Astrocyte (in vitro differentiated cells and primary cell): ENCODE data around the gene KCNB1. TPM values are rescaled to one million over a fixed set of nuclear protein-coding genes. Genes with fewer than 3 reads are reported as not detected.

ENCODE experiments used
- DNase-seq: peaks from one replicate; pipeline ENCODE4 v3.0.0-alpha.2; 2010; ENCODE audit warnings: low read depth
- FAIRE-seq: peaks from 2 replicates; lab custom pipeline; 2011; peaks lifted over from hg19 to GRCh38; lab: Jason Lieb, UNC
- H2AFZ ChIP-seq: 2 replicates; pipeline ENCODE4 v1.6.0; 2012; ENCODE audit warnings: low read depth, low read length, inconsistent platforms
- H3K27ac ChIP-seq: 2 replicates; pipeline ENCODE4 v1.5.1; 2011; ENCODE audit warnings: low read depth, low read length, inconsistent platforms
- H3K27me3 ChIP-seq: 2 replicates; pipeline ENCODE4 v1.6.0; 2011; ENCODE audit warnings: low read length, inconsistent platforms; ENCODE audit not compliant: insufficient read depth
- H3K36me3 ChIP-seq: 2 replicates; pipeline ENCODE4 v1.5.1; 2011; ENCODE audit warnings: low read length, inconsistent platforms; ENCODE audit not compliant: insufficient read depth
- H3K4me1 ChIP-seq: 2 replicates; pipeline ENCODE4 v1.5.1; 2011; ENCODE audit warnings: low read length, inconsistent platforms; ENCODE audit not compliant: insufficient read depth
- H3K4me2 ChIP-seq: 2 replicates; pipeline ENCODE4 v1.6.0; 2012; ENCODE audit warnings: low read length, inconsistent platforms
- H3K4me3 ChIP-seq: 2 replicates; pipeline ENCODE4 v1.5.1; 2011; ENCODE audit warnings: low read depth, mild to moderate bottlenecking, low read length, inconsistent platforms; ENCODE audit not compliant: insufficient read depth
- H3K79me2 ChIP-seq: 2 replicates; pipeline ENCODE4 v1.6.0; 2012; ENCODE audit warnings: mild to moderate bottlenecking, low read length, inconsistent platforms; ENCODE audit not compliant: insufficient read depth
- H3K9ac ChIP-seq: 2 replicates; pipeline ENCODE4 v1.6.0; 2012; ENCODE audit warnings: mild to moderate bottlenecking, low read length, inconsistent platforms
- H3K9me3 ChIP-seq: 2 replicates; pipeline ENCODE4 v1.5.1; 2012; ENCODE audit warnings: low read depth, mild to moderate bottlenecking, low read length, inconsistent platforms; ENCODE audit not compliant: insufficient read depth
- H4K20me1 ChIP-seq: 2 replicates; pipeline ENCODE4 v1.6.0; 2012; ENCODE audit warnings: low read length, inconsistent platforms; ENCODE audit not compliant: insufficient read depth
- H3K27ac Mint-ChIP-seq: one replicate; pipeline ENCODE4 v1.8.0; 2021; ENCODE audit warnings: mild to moderate bottlenecking, mixed read lengths; ENCODE audit not compliant: unreplicated experiment
- H3K27me3 Mint-ChIP-seq: one replicate; pipeline ENCODE4 v1.8.0; 2021; ENCODE audit warnings: low read depth, mixed read lengths; ENCODE audit not compliant: unreplicated experiment
- H3K36me3 Mint-ChIP-seq: one replicate; pipeline ENCODE4 v1.8.0; 2021; ENCODE audit warnings: low read depth, mixed read lengths; ENCODE audit not compliant: unreplicated experiment
- H3K4me1 Mint-ChIP-seq: one replicate; pipeline ENCODE4 v1.8.0; 2021; ENCODE audit warnings: low read depth, mixed read lengths; ENCODE audit not compliant: unreplicated experiment
- H3K4me3 Mint-ChIP-seq: one replicate; pipeline ENCODE4 v1.8.0; 2021; ENCODE audit warnings: mild to moderate bottlenecking, moderate library complexity, mixed read lengths; ENCODE audit not compliant: unreplicated experiment
- H3K9me3 Mint-ChIP-seq: one replicate; pipeline ENCODE4 v1.8.0; 2021; ENCODE audit warnings: mild to moderate bottlenecking, mixed read lengths; ENCODE audit not compliant: unreplicated experiment
- EZH2 ChIP-seq: IDR thresholded peaks from 2 replicates; pipeline ENCODE4 v1.6.1; 2012; ENCODE audit warnings: mild to moderate bottlenecking, low read length, inconsistent platforms; ENCODE audit not compliant: insufficient read depth
- total RNA-seq: library from RNA; stranded (reverse); gene quantifications from 2 replicates; pipeline ENCODE4 v1.2.1, GENCODE V29; 2021
- TF ChIP-seq, protein P1 (sequence below): IDR thresholded peaks from 2 replicates; pipeline ENCODE4 v1.5.1; 2011; ENCODE audit warnings: low read depth, mild to moderate bottlenecking, inconsistent platforms, low read length, moderate library complexity; ENCODE audit not compliant: insufficient read depth

Gene KCNB1
- total RNA-seq, 1 donor from 2014 or later: 0.48 TPM

DNA sequence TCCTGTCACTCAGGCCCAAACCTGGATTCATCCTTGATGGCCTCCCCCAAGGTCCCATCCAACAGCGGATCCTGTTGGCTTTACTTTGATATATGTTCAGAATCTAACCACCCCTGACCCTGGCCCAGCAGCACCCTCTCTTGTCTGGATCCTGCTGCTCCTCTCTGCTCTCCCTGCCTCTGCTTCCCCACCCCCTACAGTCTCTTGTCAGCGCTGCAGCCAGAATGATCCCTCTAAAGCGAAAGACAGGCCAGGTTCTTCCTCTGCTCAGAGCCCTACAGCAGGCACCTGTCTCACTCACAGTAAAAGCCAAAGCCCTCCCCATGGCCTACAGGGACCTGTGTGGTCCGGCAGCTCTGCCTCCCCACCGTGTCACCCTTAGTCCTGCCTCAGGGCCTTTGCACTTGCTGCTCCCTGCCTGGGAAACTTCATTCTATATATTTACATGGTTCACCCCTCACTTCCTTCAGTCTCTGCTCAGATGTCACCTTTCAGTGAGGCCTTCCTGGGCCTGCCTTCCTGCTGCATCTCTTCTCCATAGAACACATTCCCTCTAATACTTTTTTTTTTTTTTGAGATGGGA, 37.4 kb upstream of the KCNB1 start:
- Histone ChIP-seq H3K36me3 (no peaks in the 10 kb centered on the region), H3K4me3 (no peak overlapping the region), H2AFZ (no peak overlapping the region), H3K27me3 (no peaks in the 10 kb centered on the region), H3K4me1 (no peaks in the 10 kb centered on the region), H3K27ac (no peak overlapping the region), H3K9me3 (no peaks in the 10 kb centered on the region), H4K20me1 (no peaks in the 10 kb centered on the region), H3K4me2 (no peak overlapping the region), H3K9ac (no peak overlapping the region), H3K79me2 (no peaks in the 10 kb centered on the region)
- Mint-ChIP-seq H3K27ac (no peak overlapping the region), H3K36me3 (peaks cover 8% of the 10 kb centered on the region), H3K4me1 (no peaks in the 10 kb centered on the region), H3K9me3 (peaks cover 3% of the 10 kb centered on the region), H3K4me3 (no peak overlapping the region), H3K27me3 (peaks cover 24% of the 10 kb centered on the region)
- TF ChIP-seq EZH2: no peak
- TF ChIP-seq, protein P1, sequence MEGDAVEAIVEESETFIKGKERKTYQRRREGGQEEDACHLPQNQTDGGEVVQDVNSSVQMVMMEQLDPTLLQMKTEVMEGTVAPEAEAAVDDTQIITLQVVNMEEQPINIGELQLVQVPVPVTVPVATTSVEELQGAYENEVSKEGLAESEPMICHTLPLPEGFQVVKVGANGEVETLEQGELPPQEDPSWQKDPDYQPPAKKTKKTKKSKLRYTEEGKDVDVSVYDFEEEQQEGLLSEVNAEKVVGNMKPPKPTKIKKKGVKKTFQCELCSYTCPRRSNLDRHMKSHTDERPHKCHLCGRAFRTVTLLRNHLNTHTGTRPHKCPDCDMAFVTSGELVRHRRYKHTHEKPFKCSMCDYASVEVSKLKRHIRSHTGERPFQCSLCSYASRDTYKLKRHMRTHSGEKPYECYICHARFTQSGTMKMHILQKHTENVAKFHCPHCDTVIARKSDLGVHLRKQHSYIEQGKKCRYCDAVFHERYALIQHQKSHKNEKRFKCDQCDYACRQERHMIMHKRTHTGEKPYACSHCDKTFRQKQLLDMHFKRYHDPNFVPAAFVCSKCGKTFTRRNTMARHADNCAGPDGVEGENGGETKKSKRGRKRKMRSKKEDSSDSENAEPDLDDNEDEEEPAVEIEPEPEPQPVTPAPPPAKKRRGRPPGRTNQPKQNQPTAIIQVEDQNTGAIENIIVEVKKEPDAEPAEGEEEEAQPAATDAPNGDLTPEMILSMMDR: no peak
- no peak for FAIRE-seq
- no peak for DNase-seq

DNA sequence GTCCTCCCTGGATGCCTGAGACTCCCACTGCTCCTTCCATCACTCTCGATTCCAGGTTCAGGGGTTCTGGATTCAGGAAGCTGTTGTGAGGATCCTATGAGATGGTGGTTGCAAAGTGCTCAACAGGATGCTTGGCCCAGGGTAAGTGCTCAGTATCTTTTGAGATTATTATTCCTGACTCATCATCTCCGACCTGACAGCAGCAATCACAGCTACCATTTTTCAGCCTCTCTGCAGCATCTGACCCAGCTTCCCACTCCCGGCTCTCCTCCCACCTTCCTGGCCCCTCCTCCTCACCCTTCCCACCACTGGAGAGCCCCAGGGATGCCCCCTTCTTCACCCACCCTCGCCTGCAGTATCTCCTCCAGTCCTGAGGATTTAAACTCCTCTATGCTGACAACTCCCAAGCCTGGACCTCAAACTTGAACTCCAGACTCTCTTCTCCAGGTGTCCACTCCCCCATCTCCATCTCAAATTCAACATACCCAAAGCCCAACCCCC, 36.8 kb upstream of the KCNB1 start:
- DNase-seq (no peak), FAIRE-seq (no peak)
- Mint-ChIP-seq H3K27ac (no peak overlapping the region), H3K4me1 (no peaks in the 10 kb centered on the region), H3K27me3 (peaks cover 29% of the 10 kb centered on the region), H3K36me3 (peaks cover 8% of the 10 kb centered on the region), H3K4me3 (no peak overlapping the region), H3K9me3 (peaks cover 3% of the 10 kb centered on the region)
- Histone ChIP-seq H3K4me3 (no peak overlapping the region), H3K36me3 (no peaks in the 10 kb centered on the region), H4K20me1 (no peaks in the 10 kb centered on the region), H3K27me3 (peaks cover 3% of the 10 kb centered on the region), H3K9ac (no peak overlapping the region), H3K27ac (no peak overlapping the region), H3K9me3 (no peaks in the 10 kb centered on the region), H3K79me2 (no peaks in the 10 kb centered on the region), H3K4me1 (no peaks in the 10 kb centered on the region), H3K4me2 (no peak overlapping the region), H2AFZ (no peak overlapping the region)
- no peak for TF ChIP-seq EZH2
- TF ChIP-seq, protein P1: no peak

DNA sequence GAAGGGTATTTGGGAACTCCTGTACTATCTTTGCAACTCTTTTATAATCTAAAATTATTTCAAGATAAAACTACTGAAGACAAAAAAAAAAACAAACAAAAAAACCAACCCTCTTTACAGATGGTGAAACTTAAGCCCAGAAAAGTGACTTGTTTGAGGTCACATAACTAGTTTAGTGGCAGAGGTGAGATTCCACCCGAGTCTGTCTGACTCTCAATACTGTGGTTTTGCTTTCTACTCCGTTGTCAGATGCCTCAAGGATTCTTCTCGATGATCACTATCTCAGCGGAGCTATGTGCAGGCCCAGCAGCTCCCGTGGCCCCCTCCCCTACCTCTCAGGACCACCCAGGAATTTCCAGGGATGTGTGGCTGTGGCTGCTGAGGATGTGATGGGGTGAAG, 36.1 kb upstream of the KCNB1 start:
- Histone ChIP-seq H2AFZ (no peak overlapping the region), H3K4me3 (no peak overlapping the region), H3K4me2 (no peak overlapping the region), H3K4me1 (no peaks in the 10 kb centered on the region), H3K36me3 (no peaks in the 10 kb centered on the region), H3K9ac (no peak overlapping the region), H3K27ac (no peak overlapping the region), H3K9me3 (no peaks in the 10 kb centered on the region), H3K27me3 (peaks cover 3% of the 10 kb centered on the region), H4K20me1 (no peaks in the 10 kb centered on the region), H3K79me2 (no peaks in the 10 kb centered on the region)
- peaks cover 34% of the 10 kb centered on the region for H3K27me3 Mint-ChIP-seq
- H3K36me3 Mint-ChIP-seq: peaks cover 8% of the 10 kb centered on the region
- H3K4me3 Mint-ChIP-seq: no peak overlapping the region
- DNase-seq (no peak), FAIRE-seq (no peak)
- TF ChIP-seq, protein P1: no peak
- no peak for TF ChIP-seq EZH2
- H3K4me1 Mint-ChIP-seq: no peaks in the 10 kb centered on the region
- peaks cover 3% of the 10 kb centered on the region for H3K9me3 Mint-ChIP-seq
- no peak overlapping the region for H3K27ac Mint-ChIP-seq
